Measurements from ENCODE around the gene HCFC2.

GRCh38 chr12:104142543-104142942 is 78.2 kb downstream of the HCFC2 start:
- TF ChIP-seq CTCF (conservative IDR thresholded peaks at IDR 0.05; ENCODE audit: low read depth, low read length) (no peak), POLR2A (IDR thresholded peaks at IDR 0.05; ENCODE audit: low read depth, low read length) (no peak), SMC3 (IDR thresholded peaks at IDR 0.05; ENCODE audit: low read depth, low read length) (no peak), RFX5 (IDR thresholded peaks at IDR 0.05; ENCODE audit: low read depth, low read length) (no peak), MAZ (IDR thresholded peaks at IDR 0.05; ENCODE audit: borderline replicate concordance, low read depth, low read length) (no peak), MXI1 (IDR thresholded peaks at IDR 0.05; ENCODE audit: borderline replicate concordance, low read depth, low read length) (no peak), RCOR1 (IDR thresholded peaks at IDR 0.05; ENCODE audit: insufficient replicate concordance, low read length) (no peak), CEBPB (IDR thresholded peaks at IDR 0.05; ENCODE audit: low read depth, low read length) (no peak), CHD1 (IDR thresholded peaks at IDR 0.05; ENCODE audit: low read depth, low read length) (no peak), RAD21 (IDR thresholded peaks at IDR 0.05; ENCODE audit: low read length) (no peak), BHLHE40 (IDR thresholded peaks at IDR 0.05; ENCODE audit: low read depth, low read length) (no peak), FOS (IDR thresholded peaks at IDR 0.05; ENCODE audit: low read depth, low read length) (no peak)
- TF ChIP-seq, protein P1, sequence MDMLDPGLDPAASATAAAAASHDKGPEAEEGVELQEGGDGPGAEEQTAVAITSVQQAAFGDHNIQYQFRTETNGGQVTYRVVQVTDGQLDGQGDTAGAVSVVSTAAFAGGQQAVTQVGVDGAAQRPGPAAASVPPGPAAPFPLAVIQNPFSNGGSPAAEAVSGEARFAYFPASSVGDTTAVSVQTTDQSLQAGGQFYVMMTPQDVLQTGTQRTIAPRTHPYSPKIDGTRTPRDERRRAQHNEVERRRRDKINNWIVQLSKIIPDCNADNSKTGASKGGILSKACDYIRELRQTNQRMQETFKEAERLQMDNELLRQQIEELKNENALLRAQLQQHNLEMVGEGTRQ (IDR thresholded peaks at IDR 0.05; ENCODE audit: low read depth, low read length), result no peak
- TF ChIP-seq, protein P2, sequence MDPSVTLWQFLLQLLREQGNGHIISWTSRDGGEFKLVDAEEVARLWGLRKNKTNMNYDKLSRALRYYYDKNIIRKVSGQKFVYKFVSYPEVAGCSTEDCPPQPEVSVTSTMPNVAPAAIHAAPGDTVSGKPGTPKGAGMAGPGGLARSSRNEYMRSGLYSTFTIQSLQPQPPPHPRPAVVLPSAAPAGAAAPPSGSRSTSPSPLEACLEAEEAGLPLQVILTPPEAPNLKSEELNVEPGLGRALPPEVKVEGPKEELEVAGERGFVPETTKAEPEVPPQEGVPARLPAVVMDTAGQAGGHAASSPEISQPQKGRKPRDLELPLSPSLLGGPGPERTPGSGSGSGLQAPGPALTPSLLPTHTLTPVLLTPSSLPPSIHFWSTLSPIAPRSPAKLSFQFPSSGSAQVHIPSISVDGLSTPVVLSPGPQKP (IDR thresholded peaks at IDR 0.05; ENCODE audit: borderline replicate concordance, low read depth, low read length), result no peak

Data from IMR-90 (cell line).